ENCODE data around the gene ATP2A3.

ATP2A3 gene

GRCh38 chr17:3964203-3965117 lies at the start of gene ATP2A3:
ATP2A3 (minus strand) TSS chr17:3964437; CDS start chr17:3964291, 146 bp downstream.
- DNase-seq (ENCODE audit: low read depth) = no peak

DNA sequence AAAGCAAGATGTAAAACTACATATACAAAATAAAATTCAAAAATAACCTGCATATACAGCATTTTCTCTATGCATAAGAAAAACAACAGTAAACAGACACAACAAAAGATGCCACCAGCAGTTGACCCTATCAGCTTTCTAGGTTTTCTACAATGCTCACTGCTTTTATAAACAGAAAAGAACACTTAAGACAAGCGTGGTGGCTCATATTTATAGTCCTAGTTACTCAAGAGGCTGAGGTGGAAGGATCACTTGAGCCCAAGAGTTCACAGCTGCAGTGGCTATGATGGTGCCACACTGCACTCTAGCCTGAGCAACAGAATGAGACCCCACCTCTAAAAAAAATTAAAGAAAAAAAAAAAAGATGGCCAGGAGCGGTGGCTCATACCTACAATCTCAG lies 46.5 kb upstream of the ATP2A3 start:
- no peak for DNase-seq (ENCODE audit: low read depth)

- no peak for DNase-seq (ENCODE audit: low read depth)
These were observed 45.0 kb upstream of the ATP2A3 start for GRCh38 chr17:4009186-4009785.

- DNase-seq (ENCODE audit: low read depth) = no peak
These were observed 44.4 kb upstream of the ATP2A3 start for GRCh38 chr17:4008441-4009185.

- no peak for DNase-seq (ENCODE audit: low read depth)
These were observed 43.8 kb upstream of the ATP2A3 start for GRCh38 chr17:4008082-4008435.

DNA sequence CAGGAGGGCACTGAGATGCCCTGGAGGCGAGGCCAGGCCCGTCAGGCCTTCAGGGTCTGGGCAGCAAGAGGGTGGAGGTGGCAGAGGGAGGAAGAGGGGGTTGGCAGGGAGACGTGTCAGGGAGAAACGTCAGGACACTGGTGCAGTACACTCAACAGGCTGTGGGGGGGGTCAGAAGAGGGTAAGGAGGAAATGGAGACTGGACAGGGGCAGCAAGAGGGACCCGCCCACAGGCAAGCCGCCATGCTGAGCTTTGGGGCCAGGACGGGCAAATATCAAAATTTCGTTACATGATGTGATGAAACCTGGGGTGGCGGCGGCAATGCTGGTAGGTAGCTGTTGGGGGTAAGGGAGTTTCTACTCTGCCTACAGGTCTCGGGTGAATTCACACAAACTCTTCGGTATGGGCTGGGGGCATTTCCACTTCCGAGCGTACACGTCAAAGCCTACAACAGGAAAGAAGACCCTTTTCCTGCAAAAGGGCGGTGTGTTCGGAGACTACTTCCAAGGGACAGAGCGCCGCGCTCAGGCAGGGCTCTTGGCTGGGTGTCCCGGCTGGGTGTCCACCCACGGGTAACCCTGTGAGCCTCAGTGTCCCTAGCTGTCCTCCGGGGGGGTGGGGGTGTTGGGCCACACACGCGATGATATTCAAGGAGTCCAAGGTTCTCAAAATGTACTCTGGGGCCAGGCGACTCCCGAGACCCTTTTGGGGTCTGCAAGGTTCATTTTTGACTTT lies 43.3 kb upstream of the ATP2A3 start:
- no peak for DNase-seq (ENCODE audit: low read depth)

DNA sequence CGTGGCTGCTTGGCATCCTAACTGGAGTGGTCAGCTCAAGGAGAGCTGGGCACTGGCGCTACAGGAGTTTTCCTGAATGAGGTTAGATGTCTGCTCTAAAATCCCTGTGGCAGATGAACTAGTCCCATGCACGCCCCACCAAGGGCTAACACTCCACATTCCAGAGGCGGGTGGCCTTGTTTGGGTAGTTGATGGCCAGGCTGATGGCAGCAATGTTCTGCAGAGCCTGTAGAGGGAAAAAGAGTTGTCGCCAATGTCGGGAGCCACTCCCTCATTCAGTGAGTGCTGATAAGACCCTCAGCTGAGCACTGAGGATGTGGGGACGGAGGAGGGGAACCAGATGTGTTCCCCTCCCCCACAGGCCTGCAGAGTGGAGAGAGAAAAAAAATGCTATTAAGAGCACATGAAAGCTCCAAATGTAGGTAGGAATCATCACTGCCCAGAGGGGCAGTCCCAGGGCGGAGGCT lies 42.5 kb upstream of the ATP2A3 start:
- no peak for DNase-seq (ENCODE audit: low read depth)

DNA sequence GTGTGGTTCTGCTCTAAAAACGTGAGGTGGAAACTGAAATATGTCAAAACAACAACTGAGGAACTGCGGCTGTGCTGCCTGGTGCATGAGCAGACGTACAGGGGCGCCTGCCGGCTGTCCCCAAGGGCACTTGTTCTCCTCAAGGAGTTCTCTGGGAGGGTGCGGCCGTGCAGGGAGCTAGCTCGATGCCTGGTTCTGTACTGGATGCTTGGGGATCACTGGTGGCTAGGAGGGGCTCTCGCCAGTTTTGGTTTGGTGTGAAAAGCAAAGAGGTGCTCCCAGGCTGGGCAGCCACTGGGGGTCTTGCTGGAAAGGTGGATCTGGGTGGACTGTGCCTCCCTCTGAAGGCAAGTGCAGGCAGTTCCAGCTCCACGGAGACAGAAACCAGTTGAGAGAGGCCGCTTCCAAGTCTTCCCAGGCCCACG lies 41.9 kb upstream of the ATP2A3 start:
- DNase-seq (ENCODE audit: low read depth) = no peak

DNA sequence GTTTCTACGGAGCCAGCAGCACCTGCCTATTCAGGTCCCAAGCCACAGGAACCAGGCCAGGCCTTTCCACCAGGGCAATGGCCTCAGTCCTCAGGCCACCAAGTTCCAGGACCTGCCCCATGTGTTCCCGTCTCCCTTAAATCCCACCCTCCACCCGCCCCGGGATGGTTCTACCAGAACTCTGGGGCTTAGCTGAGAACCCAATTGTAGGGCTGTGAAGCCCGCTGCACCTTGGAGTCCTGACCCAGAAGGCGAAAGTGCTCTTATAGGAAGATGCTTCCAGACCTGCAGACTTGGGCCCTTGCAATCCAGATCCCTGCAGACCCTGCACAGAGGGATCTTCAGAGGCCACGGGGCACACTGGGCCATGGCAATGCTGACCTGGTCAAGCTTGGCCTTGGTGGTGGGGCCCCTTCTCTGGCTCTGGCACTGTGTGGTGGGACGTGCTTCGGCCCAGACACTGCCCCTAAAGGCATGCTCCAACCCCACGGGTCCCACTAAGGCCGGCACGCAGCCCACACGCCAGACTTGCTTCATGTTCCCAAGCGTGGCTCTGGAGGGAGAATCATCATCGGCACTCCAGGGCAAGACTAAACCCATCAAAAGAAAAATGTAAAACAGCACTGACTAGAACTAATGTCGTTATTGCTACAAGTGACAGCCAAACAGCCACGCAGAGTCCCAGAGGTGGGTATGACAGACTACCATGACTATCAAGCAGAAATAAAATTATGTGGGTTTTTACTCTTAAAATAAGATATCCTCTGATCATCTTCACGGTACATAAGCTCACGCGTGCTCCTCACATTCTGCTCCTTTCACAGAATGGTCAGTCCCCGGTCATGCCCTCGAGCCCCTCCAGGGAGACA lies 41.3 kb upstream of the ATP2A3 start:
- DNase-seq (ENCODE audit: low read depth) = no peak

DNA sequence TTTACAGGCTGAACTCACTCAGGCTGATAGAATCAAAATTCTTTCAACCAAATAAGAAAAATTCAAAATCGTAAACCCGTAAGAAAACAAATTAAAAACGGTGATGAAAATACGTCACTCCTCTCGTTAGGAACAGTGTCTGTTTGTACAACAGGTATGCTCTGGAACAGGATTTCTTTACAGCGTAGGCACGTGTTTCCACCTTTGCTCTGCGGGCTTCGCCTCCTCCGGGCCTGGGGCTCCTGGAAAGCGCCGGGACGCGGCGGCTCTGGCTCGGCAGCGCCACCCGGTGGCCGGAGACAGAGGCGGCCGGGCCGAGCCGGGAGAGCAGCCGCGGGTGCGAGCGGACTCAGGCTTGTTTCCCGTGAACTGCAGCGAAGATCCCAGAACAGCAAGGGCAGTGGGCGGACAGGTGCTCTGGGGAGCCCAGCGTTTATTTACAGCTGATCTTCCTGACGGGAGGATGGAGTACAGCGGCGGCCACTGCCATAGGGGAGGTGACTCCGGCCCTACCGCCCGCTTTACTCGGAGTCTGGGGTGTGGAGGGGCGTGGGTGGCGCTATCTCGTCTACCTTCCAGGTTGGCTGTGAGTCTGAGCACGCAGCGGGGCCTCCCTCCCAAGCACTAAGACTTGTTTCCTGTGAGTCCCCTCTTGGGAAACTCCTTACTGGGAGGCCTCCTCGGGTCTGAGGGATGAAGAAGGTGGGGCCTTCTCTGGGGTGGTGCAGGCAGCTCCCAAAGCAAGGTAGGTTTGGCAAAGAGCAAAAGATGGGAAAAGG lies 40.5 kb upstream of the ATP2A3 start:
- no peak for DNase-seq (ENCODE audit: low read depth)

DNA sequence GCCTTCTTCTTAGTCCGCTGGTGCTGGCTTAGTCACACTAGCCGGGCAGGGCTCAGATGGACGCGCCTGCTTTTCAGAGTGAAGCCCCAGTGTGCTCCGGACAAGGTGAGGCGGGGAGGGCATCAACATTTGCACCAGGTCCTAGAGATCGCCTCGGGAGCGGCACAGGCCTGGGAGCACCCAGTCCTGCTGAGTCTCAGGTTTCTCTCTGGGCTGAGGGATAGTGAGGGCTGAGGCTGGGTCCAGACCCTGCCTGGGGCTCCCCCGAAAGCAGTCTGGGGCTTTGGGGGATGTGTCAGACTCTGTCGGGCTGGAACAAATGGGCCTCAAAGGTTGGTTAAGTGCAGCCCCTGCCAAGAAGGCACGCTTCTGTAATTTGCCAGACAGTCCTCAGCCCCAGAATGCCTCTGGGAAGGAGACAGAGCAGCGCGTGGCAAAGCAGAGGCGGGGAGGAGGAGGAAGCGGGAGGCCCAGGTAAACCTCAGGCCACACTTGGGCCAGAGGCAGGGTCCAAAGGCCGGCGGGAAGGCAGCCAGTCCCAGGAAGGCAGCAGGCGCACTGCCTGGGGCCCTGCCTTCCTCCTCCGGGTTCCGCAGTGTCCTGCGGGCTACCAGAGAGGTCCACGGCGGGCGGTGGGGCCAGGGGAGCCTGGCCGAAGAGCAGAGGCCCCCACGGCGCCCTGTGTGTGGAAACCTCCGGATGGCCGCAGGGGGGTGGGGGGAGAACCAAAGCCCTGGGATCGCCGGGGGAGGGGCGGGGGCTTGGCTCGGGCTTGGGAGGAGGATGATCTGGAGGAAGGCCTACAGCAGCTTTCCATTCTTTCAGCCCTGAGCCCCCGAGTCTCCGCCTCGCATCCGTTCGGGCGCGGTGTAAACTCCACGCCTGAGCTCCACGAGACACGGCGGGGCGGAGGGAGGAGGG lies 39.5 kb upstream of the ATP2A3 start:
- DNase-seq (ENCODE audit: low read depth) = no peak

- DNase-seq (ENCODE audit: low read depth) = no peak
These were observed 38.9 kb upstream of the ATP2A3 start for GRCh38 chr17:4003131-4003500.

DNA sequence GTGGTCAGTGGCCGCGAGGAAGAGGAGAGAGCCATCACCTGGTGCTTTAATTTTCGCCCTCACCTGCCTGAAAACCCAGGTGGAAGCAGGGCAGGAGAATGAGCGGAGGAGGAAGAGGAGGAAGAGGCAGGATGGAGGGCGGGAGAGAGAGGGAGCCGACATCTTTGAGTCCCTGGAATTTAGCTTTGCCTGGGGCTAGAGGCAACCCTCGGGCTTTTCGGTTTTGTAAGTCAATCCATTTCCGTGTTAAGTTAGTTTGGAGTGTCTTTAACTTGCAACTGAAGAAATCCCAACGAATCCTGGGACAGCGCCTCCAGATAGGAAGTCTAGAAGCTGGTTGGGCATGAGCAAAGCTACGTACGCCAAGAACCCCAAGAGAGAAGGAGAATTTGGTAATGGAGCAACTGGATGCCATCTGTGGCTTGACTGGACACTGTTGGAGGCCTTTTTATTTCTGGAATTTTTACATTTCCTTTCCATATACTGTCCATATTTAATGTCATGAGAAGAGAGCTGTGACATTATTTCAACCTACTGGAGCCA lies 36.9 kb upstream of the ATP2A3 start:
- DNase-seq (ENCODE audit: low read depth) = no peak

- DNase-seq (ENCODE audit: low read depth) = no peak
These were observed 34.2 kb upstream of the ATP2A3 start for GRCh38 chr17:3998436-3998835.

GRCh38 chr17:3995067-3995466 lies 30.8 kb upstream of the ATP2A3 start:
- no peak for DNase-seq (ENCODE audit: low read depth)

GRCh38 chr17:3994221-3994576 lies 30.0 kb upstream of the ATP2A3 start:
- DNase-seq (ENCODE audit: low read depth) = no peak

DNA sequence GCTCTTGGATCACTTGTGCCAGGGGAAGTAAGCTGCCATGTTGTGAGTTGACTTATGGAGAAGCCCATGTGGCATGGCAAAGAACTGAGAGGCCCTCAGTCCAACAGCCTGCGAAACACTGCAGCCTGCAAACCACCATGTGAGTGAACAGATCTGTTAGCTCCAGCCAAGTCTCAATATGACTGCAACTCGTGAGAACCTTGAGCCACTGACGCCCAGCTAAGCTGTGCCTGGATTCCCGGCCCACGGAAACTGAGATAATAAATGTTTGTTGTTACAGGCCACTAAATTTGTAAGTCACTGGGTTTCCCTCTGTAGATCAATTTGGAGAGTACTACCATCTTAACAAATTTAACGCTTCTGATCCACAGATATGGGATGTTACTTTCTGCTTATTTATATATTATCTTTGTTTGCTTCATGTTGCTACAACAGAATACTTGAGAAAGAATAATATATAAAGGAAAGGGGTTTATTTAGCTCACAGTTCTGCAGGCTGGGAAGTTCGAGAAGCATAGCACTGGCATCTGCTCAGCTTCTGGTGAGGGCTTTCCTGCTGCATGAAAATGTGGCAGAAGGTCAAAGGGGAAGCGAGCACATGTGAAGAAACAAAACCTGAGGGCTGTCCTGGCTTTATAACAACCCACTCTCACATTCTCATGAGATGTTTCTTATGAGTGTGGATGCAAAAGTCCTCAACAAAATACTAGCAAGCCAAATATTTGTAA lies 29.4 kb upstream of the ATP2A3 start:
- no peak for DNase-seq (ENCODE audit: low read depth)

- DNase-seq (ENCODE audit: low read depth) = no peak
These were observed 28.1 kb upstream of the ATP2A3 start for GRCh38 chr17:3992370-3992769.
